Measurements from ENCODE around the gene LRTM2. TPM values are rescaled to one million over a fixed set of nuclear protein-coding genes. Genes with fewer than 3 reads are reported as not detected.
A peak's percentile ranks its signal among the peaks of the same experiment; 100 is the strongest.

LRTM2 gene
- total RNA-seq, 1 donor from 2014 or later = not detected

- peak overlapping the region; percentile 74 for H3K4me3 Mint-ChIP-seq
- ATAC-seq (ENCODE audit: low read depth) = no peak
- DNase-seq = no peak
- H3K9me3 Mint-ChIP-seq = no peaks in the 10 kb centered on the region
- H3K27me3 Mint-ChIP-seq = no peaks in the 10 kb centered on the region
- H3K4me1 Mint-ChIP-seq = peaks cover 26% of the 10 kb centered on the region
- no peaks in the 10 kb centered on the region for H3K36me3 Mint-ChIP-seq (ENCODE audit: low read depth)
- H3K27ac Mint-ChIP-seq = no peak overlapping the region
- POLR2A ChIA-PET = interaction anchor here (0.6 to 3.2 kb wide), 7 partner anchors 104 to 146 kb away, joined by 3 to 48 read pairs (median 4); no protein-coding TSS in a partner anchor
- intact Hi-C loops (cut with micrococcal nuclease) = loop anchor here (5.0 kb wide), 1 partner anchor 987 kb away; no protein-coding TSS in a partner anchor
- CTCF ChIA-PET = interaction anchor here (0.5 to 10.4 kb wide), 6 partner anchors 130 to 988 kb away, joined by 3 to 257 read pairs (median 4); no protein-coding TSS in a partner anchor
- TF ChIP-seq, protein P1, sequence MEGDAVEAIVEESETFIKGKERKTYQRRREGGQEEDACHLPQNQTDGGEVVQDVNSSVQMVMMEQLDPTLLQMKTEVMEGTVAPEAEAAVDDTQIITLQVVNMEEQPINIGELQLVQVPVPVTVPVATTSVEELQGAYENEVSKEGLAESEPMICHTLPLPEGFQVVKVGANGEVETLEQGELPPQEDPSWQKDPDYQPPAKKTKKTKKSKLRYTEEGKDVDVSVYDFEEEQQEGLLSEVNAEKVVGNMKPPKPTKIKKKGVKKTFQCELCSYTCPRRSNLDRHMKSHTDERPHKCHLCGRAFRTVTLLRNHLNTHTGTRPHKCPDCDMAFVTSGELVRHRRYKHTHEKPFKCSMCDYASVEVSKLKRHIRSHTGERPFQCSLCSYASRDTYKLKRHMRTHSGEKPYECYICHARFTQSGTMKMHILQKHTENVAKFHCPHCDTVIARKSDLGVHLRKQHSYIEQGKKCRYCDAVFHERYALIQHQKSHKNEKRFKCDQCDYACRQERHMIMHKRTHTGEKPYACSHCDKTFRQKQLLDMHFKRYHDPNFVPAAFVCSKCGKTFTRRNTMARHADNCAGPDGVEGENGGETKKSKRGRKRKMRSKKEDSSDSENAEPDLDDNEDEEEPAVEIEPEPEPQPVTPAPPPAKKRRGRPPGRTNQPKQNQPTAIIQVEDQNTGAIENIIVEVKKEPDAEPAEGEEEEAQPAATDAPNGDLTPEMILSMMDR (IDR thresholded peaks at IDR 0.05) = no peak
These were observed 25.1 kb upstream of the LRTM2 start for GRCh38 chr12:1795221-1795784.

DNA sequence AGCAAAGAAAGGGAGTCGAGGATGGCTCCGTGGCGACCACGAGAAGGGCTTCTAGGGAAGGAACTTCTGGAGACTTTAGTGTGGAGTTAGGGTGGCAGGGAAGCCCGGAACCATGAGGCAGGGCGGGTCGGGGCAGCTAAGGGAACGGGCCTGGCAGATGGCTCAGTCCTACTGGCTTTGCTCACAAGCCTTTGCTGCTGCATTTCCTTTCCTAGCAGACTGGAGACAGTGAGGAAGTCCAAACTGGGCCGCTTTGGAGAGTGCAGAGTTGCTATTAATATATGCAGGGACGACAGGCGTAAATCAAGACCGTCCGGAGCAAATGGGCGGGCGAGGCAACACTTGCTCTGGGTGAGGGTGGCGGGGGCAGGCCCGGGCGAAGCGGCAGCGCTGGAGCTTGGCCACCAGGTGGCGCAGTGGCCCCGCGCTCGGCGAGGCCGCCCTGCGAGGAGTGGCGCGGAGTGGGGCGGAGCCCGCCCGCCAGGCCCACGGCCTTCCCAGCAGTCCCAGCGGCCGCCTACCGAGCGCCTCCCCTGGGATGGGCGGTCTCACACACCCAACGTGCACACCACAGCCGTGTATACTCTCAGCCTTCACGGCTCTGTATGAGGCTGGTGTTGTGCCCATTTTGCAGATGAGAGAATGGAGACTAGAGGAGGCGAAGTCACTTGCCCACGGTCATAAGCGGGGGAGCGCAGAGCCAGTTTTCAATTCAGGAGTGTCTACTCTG is 24.4 kb upstream of the LRTM2 start:
- no peaks in the 10 kb centered on the region for H3K36me3 Mint-ChIP-seq (ENCODE audit: low read depth)
- peak overlapping the region; percentile 90 for H3K4me3 Mint-ChIP-seq
- no peaks in the 10 kb centered on the region for H3K27me3 Mint-ChIP-seq
- TF ChIP-seq, protein P1 (IDR thresholded peaks at IDR 0.05) = peak; percentile 79
- H3K27ac Mint-ChIP-seq = peak overlapping the region; percentile 84
- intact Hi-C loops (cut with micrococcal nuclease) = loop anchor here (1.0 to 5.0 kb wide), 7 partner anchors 8 to 1407 kb away; partner anchors contain the start of genes DCP1B and KDM5A
- no peaks in the 10 kb centered on the region for H3K9me3 Mint-ChIP-seq
- ATAC-seq (ENCODE audit: low read depth) (peak; percentile 91), DNase-seq (peak; percentile 96)
- CTCF ChIA-PET = interaction anchor here (0.9 to 10.4 kb wide), 6 partner anchors 129 to 988 kb away, joined by 3 to 257 read pairs (median 4); no protein-coding TSS in a partner anchor
- peaks cover 31% of the 10 kb centered on the region for H3K4me1 Mint-ChIP-seq
- POLR2A ChIA-PET = interaction anchor here (0.6 to 3.2 kb wide), 8 partner anchors 104 to 146 kb away, joined by 3 to 48 read pairs (median 4); no protein-coding TSS in a partner anchor

DNA sequence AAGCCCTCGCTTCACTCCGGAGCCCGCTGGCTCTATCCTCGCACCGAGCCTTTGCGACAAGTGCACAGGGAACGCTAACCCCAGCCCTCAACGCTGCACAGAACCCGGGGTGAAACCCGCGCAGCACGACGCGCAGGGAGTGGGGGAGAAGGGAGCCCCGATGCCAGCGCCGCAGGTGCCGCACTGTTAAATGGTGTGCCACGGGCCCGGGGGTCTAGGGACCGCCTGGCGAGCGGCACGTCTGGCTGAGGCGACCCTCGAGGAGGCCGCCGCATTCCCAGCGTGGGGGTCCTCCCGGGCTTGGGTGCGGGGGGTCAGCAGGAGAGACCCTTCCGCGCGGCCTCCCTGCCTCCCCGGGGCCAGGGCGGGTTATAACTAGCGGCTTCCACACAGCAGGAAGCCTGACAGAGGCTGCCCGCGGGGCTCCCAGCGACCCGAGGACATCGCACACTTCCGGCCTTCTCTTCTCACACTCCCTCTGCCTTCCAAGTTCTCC is 23.8 kb upstream of the LRTM2 start:
- ATAC-seq (ENCODE audit: low read depth) = peak; percentile 29
- POLR2A ChIA-PET = interaction anchor here (0.8 to 3.2 kb wide), 5 partner anchors 135 to 145 kb away, joined by 3 to 48 read pairs (median 5); no protein-coding TSS in a partner anchor

GRCh38 chr12:1797011-1797901 is 23.1 kb upstream of the LRTM2 start:
- ATAC-seq (ENCODE audit: low read depth) = peak; percentile 11
- no peak for DNase-seq
- ChIA-PET POLR2A (interaction anchor here (0.8 to 3.2 kb wide), 4 partner anchors 136 to 143 kb away, joined by 5 to 48 read pairs (median 6); no protein-coding TSS in a partner anchor), CTCF (interaction anchor here (1.3 to 10.4 kb wide), 2 partner anchors 143 to 679 kb away, joined by 4 to 205 read pairs; no protein-coding TSS in a partner anchor)
- peak overlapping the region; percentile 80 for H3K27ac Mint-ChIP-seq
- peaks cover 25% of the 10 kb centered on the region for H3K4me1 Mint-ChIP-seq
- no peaks in the 10 kb centered on the region for H3K27me3 Mint-ChIP-seq
- intact Hi-C loops (cut with micrococcal nuclease) = loop anchor here (5.0 kb wide), 1 partner anchor 985 kb away; no protein-coding TSS in a partner anchor
- TF ChIP-seq, protein P1 (IDR thresholded peaks at IDR 0.05) = no peak
- H3K4me3 Mint-ChIP-seq = peak overlapping the region; percentile 83
- H3K36me3 Mint-ChIP-seq (ENCODE audit: low read depth) = no peaks in the 10 kb centered on the region
- no peaks in the 10 kb centered on the region for H3K9me3 Mint-ChIP-seq

More for the DNA sequence above, 23.8 kb upstream of the LRTM2 start:
- CTCF ChIA-PET = interaction anchor here (1.0 to 10.4 kb wide), 5 partner anchors 128 to 987 kb away, joined by 4 to 257 read pairs (median 4); no protein-coding TSS in a partner anchor
- TF ChIP-seq, protein P1 (IDR thresholded peaks at IDR 0.05) = no peak
- Mint-ChIP-seq H3K4me1 (peaks cover 30% of the 10 kb centered on the region), H3K4me3 (peak overlapping the region; percentile 90), H3K9me3 (no peaks in the 10 kb centered on the region), H3K27ac (peak overlapping the region; percentile 84), H3K36me3 (ENCODE audit: low read depth) (no peaks in the 10 kb centered on the region), H3K27me3 (no peaks in the 10 kb centered on the region)
- peak; percentile 60 for DNase-seq
- intact Hi-C loops (cut with micrococcal nuclease) = loop anchor here (1.0 to 5.0 kb wide), 7 partner anchors 8 to 1407 kb away; partner anchors contain the start of genes DCP1B and KDM5A

All from activated B cell treated with CpG ODN at 0.5 μM for 24 hours (primary cell).